ENCODE data around the gene POU6F2.

Gene POU6F2

GRCh38 chr7:39432368-39432767, 454.7 kb downstream of the POU6F2 start:
- no peak overlapping the region for H3K4me3 ChIP-seq (replicated peaks; ENCODE audit: low read depth, low read length)
- no peak for TF ChIP-seq CTCF (IDR thresholded peaks at IDR 0.05; ENCODE audit: low read length, missing control alignments)
- DNase-seq (ENCODE audit: low read depth) = no peak

DNA sequence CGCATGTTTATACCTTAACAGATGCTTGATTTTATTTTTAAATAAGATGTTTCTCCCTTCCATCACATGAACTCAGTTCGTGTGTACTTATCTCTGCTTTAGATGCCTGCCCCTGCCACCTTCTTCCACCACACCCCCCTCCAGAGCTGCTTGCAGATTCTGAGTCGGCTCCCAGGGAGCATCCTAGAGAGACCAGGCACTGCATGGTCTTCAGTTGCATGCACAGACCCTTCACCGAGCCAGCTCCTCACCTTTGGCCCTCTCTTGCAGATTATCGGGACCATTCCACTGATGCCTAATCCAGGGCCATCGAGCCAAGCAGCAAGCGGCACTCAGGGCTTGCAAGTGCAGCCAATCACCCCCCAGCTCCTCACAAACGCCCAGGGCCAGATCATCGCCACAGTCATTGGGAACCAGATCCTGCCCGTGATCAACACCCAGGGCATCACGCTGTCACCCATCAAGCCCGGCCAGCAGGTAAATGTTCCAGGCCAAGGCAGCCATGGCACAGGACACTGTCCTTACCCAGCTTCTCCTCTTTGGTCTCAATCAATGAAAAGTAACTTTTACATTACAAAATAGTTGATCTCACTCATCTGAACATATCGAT, 455.2 kb downstream of the POU6F2 start:
- no peak for DNase-seq (ENCODE audit: low read depth)
- H3K4me3 ChIP-seq (replicated peaks; ENCODE audit: low read depth, low read length) = no peak overlapping the region

DNA sequence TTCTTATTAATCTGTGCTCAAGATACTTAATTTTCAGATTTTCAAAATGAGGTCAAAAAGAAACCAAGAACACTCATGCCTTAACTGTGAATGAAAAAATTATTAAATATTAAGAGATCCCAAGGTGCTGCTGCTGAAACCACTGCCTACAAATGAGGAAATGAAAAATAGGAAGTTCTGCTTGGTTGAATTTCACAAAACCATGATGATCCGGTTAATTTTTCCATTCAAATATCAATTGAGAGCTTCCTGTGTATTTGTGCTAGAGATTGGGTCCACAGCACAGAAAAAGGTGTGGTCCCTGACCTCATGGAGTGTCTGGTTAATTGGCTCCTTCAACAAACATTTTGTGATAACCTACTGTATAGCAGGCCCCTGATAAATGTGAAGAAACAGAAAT, 455.8 kb downstream of the POU6F2 start:
- H3K4me3 ChIP-seq (replicated peaks; ENCODE audit: low read depth, low read length) = no peak overlapping the region
- DNase-seq (ENCODE audit: low read depth) = no peak
- TF ChIP-seq CTCF (IDR thresholded peaks at IDR 0.05; ENCODE audit: low read length, missing control alignments) = no peak

More for the DNA sequence above, 455.2 kb downstream of the POU6F2 start:
- no peak for TF ChIP-seq CTCF (IDR thresholded peaks at IDR 0.05; ENCODE audit: low read length, missing control alignments)

GRCh38 chr7:39434012-39434411, 456.3 kb downstream of the POU6F2 start:
- TF ChIP-seq CTCF (IDR thresholded peaks at IDR 0.05; ENCODE audit: low read length, missing control alignments) = no peak
- no peak for DNase-seq (ENCODE audit: low read depth)
- H3K4me3 ChIP-seq (replicated peaks; ENCODE audit: low read depth, low read length) = no peak overlapping the region

- no peak overlapping the region for H3K4me3 ChIP-seq (replicated peaks; ENCODE audit: low read depth, low read length)
- no peak for DNase-seq (ENCODE audit: low read depth)
- no peak for TF ChIP-seq CTCF (IDR thresholded peaks at IDR 0.05; ENCODE audit: low read length, missing control alignments)
These were observed 468.8 kb downstream of the POU6F2 start for GRCh38 chr7:39446546-39446945.

- no peak for DNase-seq (ENCODE audit: low read depth)
- TF ChIP-seq CTCF (IDR thresholded peaks at IDR 0.05; ENCODE audit: low read length, missing control alignments) = no peak
- no peak overlapping the region for H3K4me3 ChIP-seq (replicated peaks; ENCODE audit: low read depth, low read length)
These were observed 474.2 kb downstream of the POU6F2 start for GRCh38 chr7:39451901-39452300.

DNA sequence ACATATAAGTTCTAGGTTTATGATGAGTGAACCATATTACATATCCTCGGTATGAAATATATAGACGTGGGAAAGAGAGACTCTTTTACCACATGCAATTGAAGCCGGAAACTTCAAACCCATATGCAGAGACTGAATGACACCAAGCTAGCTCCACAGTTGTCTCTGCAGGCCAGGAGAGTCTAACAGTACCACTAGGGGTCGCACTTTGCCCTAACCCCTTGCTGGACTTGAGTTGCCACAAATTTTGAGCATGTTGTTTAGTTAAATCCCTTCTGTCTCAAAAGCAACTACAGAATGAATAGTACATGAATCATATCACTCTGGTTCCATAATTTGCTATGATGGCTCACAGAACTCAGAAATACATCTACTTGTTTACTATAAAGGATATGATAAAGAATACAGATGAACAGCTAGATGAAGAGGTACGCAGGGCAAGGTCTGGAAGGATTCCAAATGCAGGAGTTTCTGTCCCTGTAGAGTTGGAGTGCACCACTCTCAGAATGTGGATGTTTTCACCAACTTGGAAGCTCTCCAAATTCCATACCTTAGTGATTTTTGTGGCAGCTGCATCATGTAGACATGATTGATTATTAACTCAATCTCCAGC, 476.1 kb downstream of the POU6F2 start:
- peak; percentile 97 for TF ChIP-seq CTCF (IDR thresholded peaks at IDR 0.05; ENCODE audit: low read length, missing control alignments)
- no peak overlapping the region for H3K4me3 ChIP-seq (replicated peaks; ENCODE audit: low read depth, low read length)
- DNase-seq (ENCODE audit: low read depth) = peak; percentile 75

Measured in fibroblast of pulmonary artery (primary cell).